IMR-90 (cell line): ENCODE measurements around the gene ZNF764. TPM values are rescaled to one million over a fixed set of nuclear protein-coding genes. Genes with fewer than 3 reads are reported as not detected.

ENCODE experiments used
- ATAC-seq: fragments of 200-7000 bp; cut with Tn5 transposase; 2 replicates; pipeline ENCODE4 v1.9.1; 2020; ENCODE audit warnings: low read depth, mild to moderate bottlenecking, moderate library complexity
- BruUV-seq: library from RNA; stranded (reverse); fragments of 400-500 nt; replicated peaks from 2 replicates; lab custom pipeline; 2021; lab: Mats Ljungman, UMichigan
- CTCF ChIA-PET: fragments of 300-600 bp; formaldehyde crosslinking; extraction: SDS; loops from one replicate; lab custom pipeline; 2021; ENCODE audit warnings: antibody characterized with exemption; lab: Yijun Ruan, JAX
- POLR2A ChIA-PET: fragments of 300-600 bp; sonication (Branson Sonifier 250); formaldehyde crosslinking; loops from one replicate; lab custom pipeline; 2022; ENCODE audit warnings: antibody characterized with exemption; ENCODE audit not compliant: unreplicated experiment; lab: Charles Lee
- DNase-seq: peaks from one replicate; pipeline ENCODE4 v3.0.0; 2013
- H2AFZ ChIP-seq: replicated peaks from 2 replicates; pipeline ENCODE3; 2013; ENCODE audit warnings: low read length, mild to moderate bottlenecking; ENCODE audit not compliant: poor library complexity
- H2AK5ac ChIP-seq: 2 replicates; pipeline ENCODE4 v1.6.1; 2013; ENCODE audit warnings: low read depth, low read length, inconsistent platforms
- H2AK9ac ChIP-seq: replicated peaks from 2 replicates; pipeline ENCODE3; 2013; ENCODE audit warnings: mild to moderate bottlenecking, low read depth, low read length, moderate library complexity; ENCODE audit not compliant: poor library complexity
- H2BK120ac ChIP-seq: 2 replicates; pipeline ENCODE4 v1.6.1; 2013; ENCODE audit warnings: low read depth, low read length, inconsistent platforms
- H2BK15ac ChIP-seq: 3 replicates; pipeline ENCODE4 v1.6.1; 2013; ENCODE audit warnings: low read depth, low read length, inconsistent platforms
- H2BK20ac ChIP-seq: 2 replicates; pipeline ENCODE4 v1.6.1; 2013; ENCODE audit warnings: low read depth, mild to moderate bottlenecking, inconsistent platforms, low read length, moderate library complexity
- H2BK5ac ChIP-seq: 2 replicates; pipeline ENCODE4 v1.6.1; 2013; ENCODE audit warnings: mild to moderate bottlenecking, low read depth, low read length, inconsistent platforms; ENCODE audit not compliant: poor library complexity, severe bottlenecking
- H3K14ac ChIP-seq: replicated peaks from 2 replicates; pipeline ENCODE4 v1.6.1; 2013; ENCODE audit warnings: low read depth, low read length, inconsistent platforms
- H3K18ac ChIP-seq: 2 replicates; pipeline ENCODE4 v1.6.1; 2013; ENCODE audit warnings: low read depth, low read length, control low read depth
- H3K23ac ChIP-seq: 2 replicates; pipeline ENCODE4 v1.6.1; 2013; ENCODE audit warnings: low read depth, low read length, inconsistent platforms
- H3K27ac ChIP-seq: 2 replicates; pipeline ENCODE4 v1.5.1; 2013; ENCODE audit warnings: mild to moderate bottlenecking, control low read depth, low read length; ENCODE audit not compliant: insufficient read depth
- H3K27me3 ChIP-seq: 2 replicates; pipeline ENCODE4 v1.6.1; 2013; ENCODE audit warnings: low read length; ENCODE audit not compliant: control insufficient read depth, insufficient read depth
- H3K36me3 ChIP-seq: 2 replicates; pipeline ENCODE4 v1.6.1; 2013; ENCODE audit warnings: low read length, mixed read lengths; ENCODE audit not compliant: control insufficient read depth, insufficient read depth
- H3K4ac ChIP-seq: 2 replicates; pipeline ENCODE4 v1.6.1; 2013; ENCODE audit warnings: low read depth, low read length, inconsistent platforms
- H3K4me1 ChIP-seq: 2 replicates; pipeline ENCODE4 v1.6.1; 2013; ENCODE audit warnings: low read length, mixed read lengths; ENCODE audit not compliant: control insufficient read depth, insufficient read depth
- H3K4me2 ChIP-seq: 2 replicates; pipeline ENCODE4 v1.6.1; 2013; ENCODE audit warnings: low read depth, mild to moderate bottlenecking, control low read depth, low read length, moderate library complexity
- H3K4me3 ChIP-seq: 2 replicates; pipeline ENCODE4 v1.5.1; 2013; ENCODE audit warnings: low read depth, mild to moderate bottlenecking, control low read depth, low read length, moderate library complexity; ENCODE audit not compliant: insufficient read depth
- H3K56ac ChIP-seq: 2 replicates; pipeline ENCODE4 v1.6.1; 2013; ENCODE audit warnings: low read length, inconsistent platforms; ENCODE audit not compliant: insufficient read depth; ENCODE audit errors: extremely low read depth
- H3K79me1 ChIP-seq, 2 experiments: 2 replicates each; pipeline ENCODE4 v1.6.1; 2013; ENCODE audit warnings: low read length in 2 of 2, inconsistent platforms in 1 of 2, low read depth in 1 of 2
- H3K9ac ChIP-seq: 2 replicates; pipeline ENCODE4 v1.6.1; 2013; ENCODE audit warnings: low read depth, low read length, control low read depth
- H3K9me1 ChIP-seq: 2 replicates; pipeline ENCODE4 v1.6.1; 2013; ENCODE audit warnings: low read length, inconsistent platforms; ENCODE audit not compliant: insufficient read depth
- H3K9me3 ChIP-seq: 2 replicates; pipeline ENCODE4 v1.6.1; 2013; ENCODE audit warnings: low read length; ENCODE audit not compliant: control insufficient read depth, insufficient read depth
- H4K20me1 ChIP-seq: 2 replicates; pipeline ENCODE4 v1.6.1; 2013; ENCODE audit warnings: low read length, inconsistent platforms; ENCODE audit not compliant: insufficient read depth
- H4K5ac ChIP-seq: 2 replicates; pipeline ENCODE4 v1.6.1; 2013; ENCODE audit warnings: mild to moderate bottlenecking, low read depth, low read length, control low read depth
- H4K8ac ChIP-seq, 2 experiments: 2 replicates each; pipeline ENCODE4 v1.6.1; 2013; ENCODE audit warnings: low read depth in 2 of 2, low read length in 2 of 2, control low read depth in 1 of 2, inconsistent platforms in 1 of 2
- H4K91ac ChIP-seq: 2 replicates; pipeline ENCODE4 v1.6.1; 2013; ENCODE audit warnings: low read depth, low read length, inconsistent platforms; ENCODE audit not compliant: insufficient read depth
- MAZ ChIP-seq: IDR thresholded peaks from 2 replicates; pipeline ENCODE4 v1.6.1; 2012; ENCODE audit warnings: low read depth, mild to moderate bottlenecking, low read length, improper control_type of control experiment, moderate library complexity, borderline replicate concordance
- WGBS, 2 experiments: methylation state at CpG; one replicate each; pipeline versions ENCODE4 v1.1.5 to v1.1.7; 2013; ENCODE audit warnings: missing lambda C conversion rate in 2 of 2; ENCODE audit not compliant: insufficient read length in 1 of 2; ENCODE audit errors: extremely low coverage in 2 of 2; 5-methylcytosine and 5-hydroxymethylcytosine counted together
- dilution Hi-C: fragments of 300-500 bp; cut with HindIII; formaldehyde crosslinking; loops from one replicate; pipeline ENCODE4 v1.14.3; 2018; ENCODE audit warnings: low sequenced_read_pairs; ENCODE audit not compliant: unreplicated experiment
- in situ Hi-C: fragments of 300-500 bp; cut with MboI; formaldehyde crosslinking; loops from 3 replicates; pipeline ENCODE4 v1.14.3; 2019; ENCODE audit warnings: low sequenced_read_pairs, inconsistent platforms, mixed read lengths
- intact Hi-C: fragments of 100-400 bp; cut with micrococcal nuclease; formaldehyde crosslinking; loops from 2 replicates; pipeline ENCODE4 v1.10.0; 2022
- polyA plus RNA-seq, 3 experiments: library from polyadenylated mRNA; depleted of rRNA; stranded (reverse); fragments of >200 nt; gene quantifications; 2 replicates each; pipeline ENCODE4 v1.2.3, GENCODE V29; 2012; ENCODE audit warnings: low replicate concordance in 1 of 3
- total RNA-seq: library from RNA; depleted of rRNA; stranded (reverse); fragments of >200 nt; gene quantifications from 2 replicates; pipeline ENCODE4 v1.2.3, GENCODE V29; 2012

The ZNF764 gene
- total and polyA plus RNA-seq, 2 of the 4 experiments (the other 2 are of a cell fraction) = 2.2 to 4.6 TPM

DNA sequence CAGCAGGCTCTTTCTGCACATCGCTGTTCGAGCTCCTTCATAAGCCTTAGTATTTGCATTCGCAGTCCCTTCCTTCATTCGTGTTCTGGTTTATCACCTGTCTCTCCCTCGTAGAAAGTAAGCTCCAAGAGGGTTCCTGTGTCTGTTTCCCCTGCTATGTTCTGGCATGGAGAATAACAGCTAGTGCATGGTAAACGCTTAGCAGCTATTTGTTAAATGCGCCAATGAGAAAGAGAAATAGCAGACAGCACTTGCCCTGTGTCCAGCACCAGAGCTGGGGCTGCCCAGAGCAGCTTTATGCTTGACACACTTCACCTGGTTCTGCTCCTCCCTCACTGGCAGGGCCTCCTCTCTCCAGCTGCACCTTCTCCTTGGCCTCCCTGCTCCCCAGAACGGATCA, 7.8 kb upstream of the ZNF764 start:
- WGBS, 2 experiments = 74% methylated on average over 3 of the region's 8 CpGs; no CpG with 5 or more reads in 1 of the 2 experiments
- Histone ChIP-seq H3K27me3 (peaks cover 6% of the 10 kb centered on the region; the same call in 1 of the 2 replicates), H2BK5ac (no peak overlapping the region), H2BK120ac (no peak overlapping the region), H2BK20ac (no peak overlapping the region), H2AK5ac (no peak overlapping the region), H3K4me3 (no peak overlapping the region), H3K79me1 (peaks cover 2 to 14% of the 10 kb centered on the region in 2 experiments; a peak in 3 of 4 replicates), H4K91ac (no peak overlapping the region), H3K18ac (no peak overlapping the region), H2BK15ac (no peak overlapping the region), H3K9me1 (no peaks in the 10 kb centered on the region), H3K4me2 (no peak overlapping the region), H3K9me3 (no peaks in the 10 kb centered on the region), H2AK9ac (no peak overlapping the region), H3K4me1 (peaks cover 8% of the 10 kb centered on the region), H4K5ac (no peak overlapping the region), H3K14ac (no peak overlapping the region), H3K36me3 (no peaks in the 10 kb centered on the region), H3K4ac (no peak overlapping the region), H3K9ac (no peak overlapping the region), H3K56ac (no peak overlapping the region), H4K8ac (no peak overlapping the region), H3K23ac (no peak overlapping the region), H3K27ac (no peak overlapping the region), H2AFZ (no peak overlapping the region), H4K20me1 (no peaks in the 10 kb centered on the region)
- dilution Hi-C loops (no loop called here), in situ Hi-C loops (no loop called here), intact Hi-C loops (no loop called here)
- BruUV-seq = no TSS peak
- POLR2A ChIA-PET = no interaction called here
- DNase-seq (no peak), ATAC-seq (no peak)
- TF ChIP-seq MAZ = no peak
- CTCF ChIA-PET = no interaction called here
